Gastrocnemius medialis (tissue), 4 donors: ENCODE results near the gene ARHGAP23.

ENCODE experiments used
- CTCF ChIP-seq, 5 experiments: fragments of 450-650 bp in 3 of 5; fragments of 200-600 bp in 2 of 5; sonication (generic) in 2 of 5; IDR thresholded peaks in 4 of 5; conservative IDR thresholded peaks in 1 of 5; 1 replicate in 4 of 5; 2 replicates in 1 of 5; pipeline ENCODE4 v1.5.1; 2016 to 2019; ENCODE audit warnings: antibody characterized with exemption in 5 of 5, mild to moderate bottlenecking in 3 of 5, moderate library complexity in 3 of 5
- POLR2A ChIP-seq, 2 donors: fragments of 450-650 bp; IDR thresholded peaks; one replicate each; pipeline ENCODE4 v1.6.1; 2017; ENCODE audit warnings: antibody characterized with exemption in 2 of 2, mild to moderate bottlenecking in 2 of 2, moderate library complexity in 2 of 2

- TF ChIP-seq CTCF (IDR thresholded peaks at IDR 0.05 in 4 of 5, conservative IDR thresholded peaks at IDR 0.05 in 1 of 5), result no peak
- no peak for TF ChIP-seq POLR2A (IDR thresholded peaks at IDR 0.05)
Measured at GRCh38 chr17:38426441-38426840, 1.8 kb upstream of the ARHGAP23 start.
